K562 (cell line): ENCODE results near the gene DDIT3. TPM values are rescaled to one million over a fixed set of nuclear protein-coding genes. Genes with fewer than 3 reads are reported as not detected.

ENCODE experiments used
- CREB3L1 ChIP-seq: fragments of 450-650 bp; IDR thresholded peaks from 2 replicates; pipeline ENCODE4 v1.6.1; 2014; ENCODE audit warnings: low read depth, mild to moderate bottlenecking, moderate library complexity, borderline replicate concordance
- GABPB2 ChIP-seq: fragments of 250-450 bp; sonication (Bioruptor Pico); conservative IDR thresholded peaks from 2 replicates; pipeline ENCODE4 v1.5.1; 2021; ENCODE audit warnings: mild to moderate bottlenecking
- HDAC2 ChIP-seq: fragments of 450-650 bp; IDR thresholded peaks from 2 replicates; pipeline ENCODE4 v1.6.1; 2016; ENCODE audit warnings: mild to moderate bottlenecking
- HMG20B ChIP-seq: fragments of 250-450 bp; sonication (Bioruptor Pico); IDR thresholded peaks from 2 replicates; pipeline ENCODE4 v1.5.0; 2021; ENCODE audit warnings: mild to moderate bottlenecking
- MEIS2 ChIP-seq: fragments of 450-650 bp; IDR thresholded peaks from 2 replicates; pipeline ENCODE4 v1.6.1; 2014; ENCODE audit warnings: mild to moderate bottlenecking; ENCODE audit not compliant: partially characterized antibody
- NELFE ChIP-seq: IDR thresholded peaks from 2 replicates; pipeline ENCODE4 v1.6.1; 2011; ENCODE audit warnings: mild to moderate bottlenecking; ENCODE audit not compliant: insufficient read depth, insufficient read length
- NKRF ChIP-seq: fragments of 450-650 bp; IDR thresholded peaks from 2 replicates; pipeline ENCODE4 v1.6.1; 2016; ENCODE audit warnings: borderline replicate concordance
- NUFIP1 ChIP-seq: fragments of 450-650 bp; IDR thresholded peaks from 2 replicates; pipeline ENCODE4 v1.6.1; 2018; ENCODE audit not compliant: partially characterized antibody
- RHOXF2B ChIP-seq: fragments of 250-450 bp; sonication (Bioruptor Pico); conservative IDR thresholded peaks from 2 replicates; pipeline ENCODE4 v1.5.1; 2021
- TAF1 ChIP-seq: IDR thresholded peaks from 2 replicates; pipeline ENCODE4 v1.6.1; 2011; ENCODE audit warnings: mild to moderate bottlenecking, low read length, moderate library complexity; ENCODE audit not compliant: insufficient read depth, control insufficient read depth, severe bottlenecking; ENCODE audit errors: extremely low read depth
- TBL1XR1 ChIP-seq, 2 experiments: IDR thresholded peaks; 2 replicates each; pipeline ENCODE4 v1.6.1; 2012; ENCODE audit warnings: improper control_type of control experiment in 2 of 2, low read length in 2 of 2, mild to moderate bottlenecking in 1 of 2
- TFAP4 ChIP-seq: sonication (generic); formaldehyde crosslinking; IDR thresholded peaks from 2 replicates; pipeline ENCODE4 v1.8.0; 2022; ENCODE audit warnings: missing genetic modification reagents, mild to moderate bottlenecking, moderate library complexity, borderline replicate concordance
- YY1 ChIP-seq, 3 experiments: IDR thresholded peaks; 2 replicates each; pipeline ENCODE4 v1.6.1; 2011; ENCODE audit warnings: low read length in 2 of 3, mild to moderate bottlenecking in 2 of 3, moderate library complexity in 2 of 3, borderline replicate concordance in 1 of 3, control low read depth in 1 of 3, low read depth in 1 of 3; ENCODE audit not compliant: insufficient read depth in 3 of 3, insufficient replicate concordance in 2 of 3, control insufficient read depth in 1 of 3, insufficient read length in 1 of 3; ENCODE audit errors: extremely low read depth in 1 of 3
- ZC3H8 ChIP-seq: fragments of 450-650 bp; IDR thresholded peaks from 2 replicates; pipeline ENCODE4 v1.6.1; 2017
- ZFPM2 ChIP-seq: fragments of 250-450 bp; sonication (Bioruptor Pico); IDR thresholded peaks from 2 replicates; pipeline ENCODE4 v1.5.1; 2022; ENCODE audit warnings: mild to moderate bottlenecking
- ZNF146 ChIP-seq: IDR thresholded peaks from one replicate; pipeline ENCODE4 v1.6.1; 2018; ENCODE audit warnings: missing compliant biosample characterization; ENCODE audit not compliant: unreplicated experiment
- ZNF24 ChIP-seq: fragments of 450-650 bp; IDR thresholded peaks from 2 replicates; pipeline ENCODE4 v1.6.1; 2016
- polyA plus RNA-seq, 8 experiments: library from polyadenylated mRNA; depleted of rRNA in 4 of 8; stranded (reverse) in 5 of 8; unstranded in 3 of 8; fragments of >200 nt; fragmentation: Nextera tagmentation in 2 of 8; fragmentation: Illumina TruSeq in 1 of 8; extraction: Ambion mirVana in 2 of 8; extraction: Trizol in 1 of 8; gene quantifications; 2 replicates each; pipeline versions ENCODE4 v1.2.1 to v1.2.3, GENCODE V29; 2011 to 2014; ENCODE audit warnings: inconsistent platforms in 1 of 8, missing spikeins in 1 of 8
- total RNA-seq, 7 experiments: library from RNA; depleted of rRNA in 6 of 7; stranded (reverse); fragments of >200 nt in 6 of 7; fragmentation: Illumina TruSeq in 2 of 7; extraction: Trizol in 2 of 7; gene quantifications; 2 replicates each; pipeline versions ENCODE4 v1.2.1 to v1.2.3, GENCODE V29; 2011 to 2021; ENCODE audit warnings: low replicate concordance in 1 of 7
- TF ChIP-seq, protein P1 (sequence below): fragments of 450-650 bp; IDR thresholded peaks from 2 replicates; pipeline ENCODE4 v1.6.1; 2018; ENCODE audit not compliant: partially characterized antibody
- TF ChIP-seq, protein P2 (sequence below): fragments of 250-450 bp; sonication (Bioruptor Pico); IDR thresholded peaks from 2 replicates; pipeline ENCODE4 v1.5.0; 2021

Gene DDIT3
- total and polyA plus RNA-seq, 9 of the 15 experiments (the other 6 are each of a cell fraction or from before 2014, with no cell fraction given): 59.1 to 272 (median 89.9) TPM

- peak; percentile 47 for TF ChIP-seq TAF1
- no peak for TF ChIP-seq HMG20B
- TF ChIP-seq ZC3H8: no peak
- peak in 2 of 3 experiments; percentile 47 to 50 for TF ChIP-seq YY1 (IDR thresholded peaks at IDR 0.05; ENCODE audit: borderline replicate concordance in 1 of 3, control insufficient read depth in 1 of 3, extremely low read depth in 1 of 3, insufficient read depth in 3 of 3, insufficient read length in 1 of 3, insufficient replicate concordance in 2 of 3, low read depth in 1 of 3, low read length in 2 of 3)
- no peak for TF ChIP-seq NELFE
- no peak; the same call in 1 of the 2 replicates for TF ChIP-seq NKRF
- TF ChIP-seq GABPB2 (CRISPR knock-in tag): no peak
- TF ChIP-seq, protein P1, sequence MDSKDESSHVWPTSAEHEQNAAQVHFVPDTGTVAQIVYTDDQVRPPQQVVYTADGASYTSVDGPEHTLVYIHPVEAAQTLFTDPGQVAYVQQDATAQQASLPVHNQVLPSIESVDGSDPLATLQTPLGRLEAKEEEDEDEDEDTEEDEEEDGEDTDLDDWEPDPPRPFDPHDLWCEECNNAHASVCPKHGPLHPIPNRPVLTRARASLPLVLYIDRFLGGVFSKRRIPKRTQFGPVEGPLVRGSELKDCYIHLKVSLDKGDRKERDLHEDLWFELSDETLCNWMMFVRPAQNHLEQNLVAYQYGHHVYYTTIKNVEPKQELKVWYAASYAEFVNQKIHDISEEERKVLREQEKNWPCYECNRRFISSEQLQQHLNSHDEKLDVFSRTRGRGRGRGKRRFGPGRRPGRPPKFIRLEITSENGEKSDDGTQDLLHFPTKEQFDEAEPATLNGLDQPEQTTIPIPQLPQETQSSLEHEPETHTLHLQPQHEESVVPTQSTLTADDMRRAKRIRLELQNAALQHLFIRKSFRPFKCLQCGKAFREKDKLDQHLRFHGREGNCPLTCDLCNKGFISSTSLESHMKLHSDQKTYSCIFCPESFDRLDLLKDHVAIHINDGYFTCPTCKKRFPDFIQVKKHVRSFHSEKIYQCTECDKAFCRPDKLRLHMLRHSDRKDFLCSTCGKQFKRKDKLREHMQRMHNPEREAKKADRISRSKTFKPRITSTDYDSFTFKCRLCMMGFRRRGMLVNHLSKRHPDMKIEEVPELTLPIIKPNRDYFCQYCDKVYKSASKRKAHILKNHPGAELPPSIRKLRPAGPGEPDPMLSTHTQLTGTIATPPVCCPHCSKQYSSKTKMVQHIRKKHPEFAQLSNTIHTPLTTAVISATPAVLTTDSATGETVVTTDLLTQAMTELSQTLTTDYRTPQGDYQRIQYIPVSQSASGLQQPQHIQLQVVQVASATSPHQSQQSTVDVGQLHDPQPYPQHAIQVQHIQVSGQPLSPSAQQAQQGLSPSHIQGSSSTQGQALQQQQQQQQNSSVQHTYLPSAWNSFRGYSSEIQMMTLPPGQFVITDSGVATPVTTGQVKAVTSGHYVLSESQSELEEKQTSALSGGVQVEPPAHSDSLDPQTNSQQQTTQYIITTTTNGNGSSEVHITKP: peak; percentile 17
- TF ChIP-seq, protein P2, sequence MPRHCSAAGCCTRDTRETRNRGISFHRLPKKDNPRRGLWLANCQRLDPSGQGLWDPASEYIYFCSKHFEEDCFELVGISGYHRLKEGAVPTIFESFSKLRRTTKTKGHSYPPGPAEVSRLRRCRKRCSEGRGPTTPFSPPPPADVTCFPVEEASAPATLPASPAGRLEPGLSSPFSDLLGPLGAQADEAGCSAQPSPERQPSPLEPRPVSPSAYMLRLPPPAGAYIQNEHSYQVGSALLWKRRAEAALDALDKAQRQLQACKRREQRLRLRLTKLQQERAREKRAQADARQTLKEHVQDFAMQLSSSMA (CRISPR knock-in tag): no peak
- TF ChIP-seq TBL1XR1 (IDR thresholded peaks at IDR 0.05; ENCODE audit: low read length in 2 of 2): no peak
- no peak for TF ChIP-seq CREB3L1
- no peak for TF ChIP-seq ZFPM2 (CRISPR knock-in tag)
- TF ChIP-seq MEIS2: no peak
- no peak for TF ChIP-seq NUFIP1
- TF ChIP-seq TFAP4 (CRISPR knock-in tag): no peak; the same call in 1 of the 2 replicates
- TF ChIP-seq HDAC2: no peak
- TF ChIP-seq ZNF24: no peak
- TF ChIP-seq RHOXF2B: no peak
- TF ChIP-seq ZNF146 (CRISPR knock-in tag): no peak
Observed at GRCh38 chr12:57549909-57550640, 29.8 kb upstream of the DDIT3 start, which contains the start of gene KIF5A (continued).
